GM19240 (cell line): Measurements from ENCODE around the gene AP4B1.

Source experiments
- DNase-seq: peaks from one replicate; pipeline ENCODE4 v3.0.0; 2011; ENCODE audit warnings: low spot score; ENCODE audit not compliant: insufficient read length

Gene AP4B1

DNA sequence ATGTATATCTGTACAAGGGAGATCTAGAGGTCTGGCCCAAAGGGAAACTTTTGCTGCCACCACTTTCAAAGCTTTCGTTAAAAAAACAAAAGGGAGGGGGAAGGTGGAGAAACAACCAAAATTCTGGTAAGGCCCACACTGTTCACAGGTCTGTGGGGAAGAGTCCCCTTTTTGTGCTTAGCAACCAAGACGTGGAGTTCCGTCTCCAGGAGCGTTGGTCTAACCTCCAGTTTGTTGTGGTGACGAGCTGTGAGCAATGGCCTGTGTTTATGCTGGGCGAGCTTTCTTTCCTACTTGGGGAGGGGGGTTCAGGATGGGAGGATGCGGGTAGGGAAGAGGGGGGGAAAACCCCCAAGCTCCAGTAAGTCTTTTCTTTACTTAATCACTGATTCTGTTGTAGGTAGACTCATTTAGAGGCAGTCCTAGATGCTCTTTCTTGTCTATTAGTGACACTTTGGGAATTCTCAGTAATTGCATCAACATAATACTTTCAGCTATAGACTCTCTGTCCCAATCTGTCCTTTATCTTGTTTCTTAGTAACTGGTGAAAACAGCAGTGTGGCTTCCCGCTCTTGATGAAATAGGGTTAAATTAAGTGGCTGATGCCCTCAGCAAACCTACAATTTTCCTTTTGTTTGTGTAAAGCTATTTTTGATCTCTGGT lies 26.0 kb upstream of the AP4B1 start:
- DNase-seq = no peak

DNA sequence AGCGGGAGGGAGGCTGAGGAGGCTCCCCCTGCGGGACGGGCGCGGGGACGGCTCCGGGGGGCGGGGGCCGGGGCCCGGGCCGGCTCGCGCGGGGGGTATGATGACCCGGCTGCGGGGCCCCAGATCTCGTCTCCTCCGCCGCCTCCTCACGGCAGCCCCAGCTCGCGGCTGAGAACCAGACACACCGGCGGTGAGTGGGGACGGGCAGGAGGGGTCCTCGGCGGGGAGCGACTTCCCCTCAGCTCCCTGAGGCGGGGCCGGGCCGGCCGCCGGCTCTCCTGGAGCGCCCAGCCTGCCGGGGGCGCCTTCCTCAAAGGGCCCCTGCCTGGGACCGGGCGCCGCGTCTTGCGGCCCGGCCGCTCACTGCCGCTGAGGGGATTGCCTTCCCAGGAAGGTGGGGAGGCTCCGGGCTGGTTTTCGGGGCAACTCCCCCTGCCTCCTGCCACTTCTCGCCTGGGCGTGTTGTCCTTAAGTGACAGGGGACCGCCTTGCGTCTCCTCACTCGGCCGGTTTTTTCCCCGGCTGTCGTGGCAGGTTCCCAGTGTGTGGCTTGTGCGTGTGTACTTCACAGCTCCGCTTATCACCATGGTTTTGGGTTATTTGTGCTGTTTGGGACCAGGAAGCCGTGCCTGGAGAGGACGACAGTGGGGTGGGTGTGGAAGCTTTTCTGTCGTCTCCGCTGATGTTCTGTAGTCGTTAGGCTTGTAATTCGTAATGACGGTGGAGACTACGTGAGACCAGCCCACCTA lies 25.3 kb upstream of the AP4B1 start:
- DNase-seq = peak; percentile 24

DNA sequence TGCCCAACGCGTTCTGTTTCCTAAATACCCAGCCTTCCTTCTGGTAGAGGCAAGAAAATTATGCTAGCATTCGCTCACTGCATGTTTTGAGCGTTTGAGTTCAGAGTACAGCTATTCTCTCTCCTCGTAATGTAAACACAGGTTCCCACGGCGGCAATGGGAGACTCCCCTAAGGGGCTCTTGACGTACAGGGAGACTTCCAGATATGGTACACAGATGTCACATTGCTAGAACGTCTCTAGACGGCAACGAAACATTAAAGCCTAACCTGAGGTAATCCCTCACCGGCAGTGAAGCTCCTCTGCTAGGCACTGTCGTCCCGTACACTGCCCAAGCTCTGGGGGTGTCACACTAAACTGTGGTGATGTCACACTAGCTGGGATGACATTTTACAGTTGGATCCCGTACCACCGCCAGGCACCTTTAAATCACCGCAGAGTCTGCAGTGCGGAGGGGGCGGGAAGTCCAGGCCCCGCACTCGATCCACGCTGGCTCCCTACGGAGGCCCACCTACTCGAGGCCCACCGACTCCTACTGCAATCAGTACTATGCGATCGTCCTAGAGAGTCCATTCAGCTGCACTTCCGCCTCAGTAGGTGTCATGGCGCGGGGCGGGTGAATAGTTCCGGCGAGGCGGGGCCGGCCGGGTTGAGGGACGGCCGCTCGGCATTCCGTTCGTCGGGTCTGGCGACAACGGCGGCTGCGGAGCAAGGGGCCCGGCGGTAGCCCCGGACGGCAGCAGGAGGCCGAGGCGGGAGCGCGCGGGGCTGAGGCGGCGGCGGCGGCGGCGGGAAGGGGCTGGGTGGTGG lies 24.5 kb upstream of the AP4B1 start, which contains the start of gene HIPK1:
TSS of gene HIPK1 (plus strand) at position 384 of the 809 bp plus-strand sequence.
- peak; percentile 40 for DNase-seq

DNA sequence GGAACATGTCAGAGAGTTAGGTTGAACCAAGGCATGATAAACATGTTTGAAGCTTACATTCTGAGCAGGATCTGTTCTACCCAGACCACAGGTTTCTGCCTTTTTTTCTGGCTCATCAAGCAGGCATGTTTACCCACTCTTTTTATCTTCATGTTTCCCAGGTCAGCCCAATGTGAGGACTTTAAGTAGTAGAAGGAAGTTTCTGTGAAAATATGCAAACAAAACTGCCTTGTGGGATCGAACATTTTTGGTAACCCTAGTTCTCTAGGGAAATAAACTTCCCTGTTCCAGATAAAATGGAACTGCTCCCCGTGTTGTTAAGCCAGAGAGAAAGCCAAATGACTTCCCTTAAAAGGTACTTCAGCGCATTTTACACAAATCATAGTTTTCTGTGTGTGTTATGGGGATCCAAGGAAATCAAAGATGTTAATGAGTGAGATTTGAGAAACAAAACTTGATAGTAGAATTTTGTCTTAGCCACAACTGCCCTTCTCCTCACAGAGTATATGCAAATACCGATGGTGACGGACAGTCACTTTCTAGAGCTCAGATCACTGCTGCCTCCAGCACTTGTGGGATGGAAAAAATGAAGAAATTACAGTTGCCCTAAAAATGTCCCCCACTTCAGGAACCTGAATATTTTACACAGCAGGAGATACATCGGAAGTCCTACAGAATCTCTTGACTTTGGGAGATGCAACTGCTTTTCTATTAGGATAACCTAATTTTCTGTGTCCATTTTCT lies 23.8 kb upstream of the AP4B1 start:
- DNase-seq = peak; percentile 21

DNA sequence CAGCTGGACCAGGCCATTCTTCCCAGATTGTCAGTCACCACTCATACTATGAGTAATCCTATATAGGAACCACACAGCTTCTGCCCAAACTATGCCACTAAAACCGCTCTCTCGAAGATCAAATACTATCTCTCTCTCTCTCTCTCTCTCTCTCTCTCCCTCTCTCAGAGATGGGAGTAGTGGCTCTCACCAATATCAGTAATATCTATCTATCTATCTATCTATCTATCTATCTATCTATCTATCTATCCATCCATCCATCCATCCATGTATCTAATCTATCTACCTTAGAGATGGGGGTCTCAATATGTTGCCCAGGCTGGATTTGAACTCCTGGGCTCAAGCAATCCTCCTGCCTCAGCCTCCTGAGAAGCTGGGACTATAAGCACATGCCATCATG lies 19.9 kb upstream of the AP4B1 start:
- no peak for DNase-seq

DNA sequence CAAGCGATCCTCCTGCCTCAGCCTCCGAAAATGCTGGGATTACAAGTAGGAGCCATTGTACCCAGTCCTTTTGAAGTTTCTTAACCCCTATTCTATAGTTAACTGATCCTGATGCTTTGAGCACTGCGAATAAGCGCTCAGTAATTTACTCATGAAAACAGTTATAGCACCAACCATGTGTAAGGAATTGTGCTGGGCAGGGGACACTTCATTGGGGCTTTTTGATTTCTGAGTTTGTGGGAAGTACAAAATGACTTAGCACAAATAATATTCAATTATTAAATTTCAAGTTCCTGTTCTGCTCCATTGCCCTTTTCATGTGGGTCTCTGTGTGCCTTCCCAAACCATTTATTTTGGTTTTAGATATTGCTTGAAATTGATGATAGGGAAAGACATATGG lies 18.4 kb upstream of the AP4B1 start:
- no peak for DNase-seq

DNA sequence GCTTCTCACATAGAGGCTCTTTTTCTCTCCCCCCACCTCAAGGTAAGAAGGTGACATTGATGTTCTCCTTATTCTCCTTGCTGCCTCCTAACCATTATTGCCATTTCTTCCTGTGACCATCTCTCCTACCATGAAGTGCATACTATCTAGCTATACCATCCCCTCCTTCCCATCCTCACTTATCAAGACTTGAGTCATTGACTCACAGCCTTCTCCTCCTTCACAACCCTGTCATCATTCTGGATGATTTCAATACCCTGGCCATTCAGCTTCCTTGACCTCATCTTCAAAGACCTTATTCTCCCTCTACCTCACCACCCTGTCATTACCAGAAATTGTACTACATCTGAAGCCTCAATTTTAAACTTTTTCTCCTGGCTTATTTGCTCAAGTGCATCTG lies 13.6 kb upstream of the AP4B1 start:
- no peak for DNase-seq

DNA sequence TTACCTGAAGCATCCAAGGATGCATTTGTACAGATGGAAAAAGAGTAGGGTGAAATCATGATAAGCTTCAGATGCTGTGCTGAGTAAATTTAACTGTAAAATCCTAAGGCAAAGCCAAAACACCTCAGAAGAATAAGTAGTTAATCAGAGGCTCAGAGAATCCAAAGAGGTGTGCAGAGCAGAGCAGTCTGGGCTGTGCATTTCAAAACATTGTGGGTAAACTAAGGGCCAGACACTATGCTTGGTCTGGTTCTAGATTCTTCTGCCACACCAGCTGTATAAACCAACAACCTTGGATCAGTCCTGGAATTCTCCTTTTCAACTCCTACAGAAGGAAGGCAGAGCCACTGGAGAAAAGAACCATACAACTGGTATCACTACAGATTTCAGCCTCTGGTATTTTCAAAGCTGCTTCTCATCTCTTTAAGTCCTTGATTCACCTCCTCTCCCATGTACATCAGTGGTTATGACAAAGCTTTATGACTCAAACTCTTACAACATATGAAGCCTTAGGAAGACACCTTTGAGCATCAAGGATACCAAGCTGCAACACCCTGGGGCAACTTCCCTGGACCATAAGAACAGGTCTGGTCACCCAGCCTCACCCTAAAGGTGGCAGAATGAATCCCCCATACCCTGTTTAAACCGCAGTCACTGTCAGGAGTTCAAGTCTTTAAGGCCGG lies 12.9 kb upstream of the AP4B1 start:
- no peak for DNase-seq

DNA sequence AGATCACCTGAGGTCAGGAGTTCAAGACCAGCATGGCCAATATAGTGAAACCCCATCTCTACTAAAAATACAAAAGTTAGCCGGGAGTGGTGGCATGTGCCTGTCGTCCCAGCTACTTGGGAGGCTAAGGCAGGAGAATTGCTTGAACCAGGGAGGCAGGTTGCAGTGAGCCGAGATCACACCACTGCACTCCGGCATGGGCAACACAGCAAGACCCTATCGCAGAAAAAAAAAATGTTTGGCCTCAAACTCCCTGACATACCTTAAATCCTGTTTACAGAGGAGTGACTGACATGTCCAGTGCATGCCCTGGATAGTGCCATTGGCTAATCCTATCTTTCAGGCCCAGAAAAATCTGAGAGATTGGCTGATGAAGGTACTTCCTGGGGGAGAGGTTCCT lies 12.4 kb upstream of the AP4B1 start:
- no peak for DNase-seq

DNA sequence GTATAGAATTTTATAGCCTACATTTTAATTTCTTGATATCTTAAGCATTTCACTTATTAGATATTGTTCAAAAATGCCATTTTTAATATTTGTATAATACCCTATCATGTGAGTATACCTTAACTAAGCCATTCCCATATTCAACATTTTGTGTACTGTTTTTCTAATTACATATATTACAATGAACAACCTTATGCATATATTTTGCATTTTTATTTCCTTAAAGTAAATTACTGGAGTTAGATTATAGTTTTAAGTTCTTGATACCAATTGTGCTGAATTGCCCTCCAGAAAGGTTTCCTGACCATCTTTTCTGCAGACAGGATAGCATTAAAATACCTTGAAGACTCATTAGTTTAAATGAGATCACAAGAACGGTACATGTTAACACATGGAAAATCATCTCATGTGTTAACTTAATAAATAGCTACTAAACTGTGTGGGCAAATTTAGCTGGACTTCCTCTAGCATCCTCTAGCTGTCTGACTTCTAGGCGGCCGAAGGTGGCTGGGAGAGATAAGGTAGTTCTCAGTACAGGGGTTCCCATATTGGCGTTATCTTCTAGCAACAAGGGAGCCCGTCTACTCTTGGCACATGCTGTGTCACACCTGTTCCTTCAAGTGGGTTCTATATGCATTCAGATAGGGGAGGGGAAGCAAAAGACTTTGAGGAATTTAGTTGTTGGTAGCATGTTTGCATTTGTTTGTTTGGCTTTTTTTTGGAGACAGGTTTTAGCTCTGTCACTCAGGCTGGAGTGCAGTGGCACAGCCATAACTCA lies 9.5 kb upstream of the AP4B1 start:
- no peak for DNase-seq

DNA sequence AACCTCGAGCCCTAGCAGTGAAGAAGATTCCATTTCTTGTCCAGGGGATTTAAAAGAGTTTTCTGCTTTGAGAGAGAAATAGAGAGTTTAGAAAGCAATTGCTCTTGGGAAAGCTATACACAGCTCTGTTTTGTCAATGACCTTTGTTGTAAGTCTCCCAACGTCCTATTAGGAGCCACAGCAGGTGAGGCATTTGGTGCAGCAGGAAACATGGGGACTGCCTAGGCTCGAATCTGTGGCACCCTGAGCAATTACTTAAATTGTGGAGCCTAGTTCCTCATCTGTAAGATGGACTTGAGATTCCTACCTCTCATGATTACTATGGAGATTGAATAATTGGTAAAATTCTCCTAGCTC lies 8.7 kb upstream of the AP4B1 start:
- no peak for DNase-seq

DNA sequence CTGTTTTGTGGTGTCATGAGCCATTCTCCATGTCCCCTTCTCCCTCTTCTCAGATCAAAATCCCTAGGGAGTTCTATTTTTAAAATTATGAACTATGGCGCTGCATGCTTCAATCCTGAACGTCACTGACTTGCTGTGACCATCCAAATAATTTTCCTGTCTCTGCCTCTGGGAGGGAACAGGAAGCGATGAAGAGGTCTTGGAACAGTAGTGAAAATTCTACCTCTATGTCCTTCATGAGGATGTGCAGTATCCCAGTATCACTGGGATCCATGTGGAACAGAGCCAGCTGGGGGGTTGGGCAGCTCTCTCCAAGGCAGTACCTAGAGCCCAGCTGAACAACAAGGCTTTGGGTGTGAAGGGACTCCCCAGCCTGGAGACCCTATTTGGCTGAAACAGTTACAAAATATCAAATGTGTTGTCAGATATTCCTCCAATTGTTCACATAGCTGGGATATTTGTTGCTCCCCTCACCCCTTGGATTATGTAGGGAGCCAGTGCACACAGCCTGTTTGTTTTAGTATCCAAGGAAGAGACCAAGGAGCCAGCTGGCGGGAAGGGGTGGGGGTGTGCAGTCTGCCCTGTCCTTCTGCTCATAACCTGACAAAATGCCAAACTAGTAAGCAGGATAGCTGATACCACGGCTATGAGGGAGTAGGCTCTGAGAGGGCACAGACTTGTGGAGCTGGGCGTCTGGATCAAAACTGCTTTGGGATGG lies 8.2 kb upstream of the AP4B1 start:
- no peak for DNase-seq

DNA sequence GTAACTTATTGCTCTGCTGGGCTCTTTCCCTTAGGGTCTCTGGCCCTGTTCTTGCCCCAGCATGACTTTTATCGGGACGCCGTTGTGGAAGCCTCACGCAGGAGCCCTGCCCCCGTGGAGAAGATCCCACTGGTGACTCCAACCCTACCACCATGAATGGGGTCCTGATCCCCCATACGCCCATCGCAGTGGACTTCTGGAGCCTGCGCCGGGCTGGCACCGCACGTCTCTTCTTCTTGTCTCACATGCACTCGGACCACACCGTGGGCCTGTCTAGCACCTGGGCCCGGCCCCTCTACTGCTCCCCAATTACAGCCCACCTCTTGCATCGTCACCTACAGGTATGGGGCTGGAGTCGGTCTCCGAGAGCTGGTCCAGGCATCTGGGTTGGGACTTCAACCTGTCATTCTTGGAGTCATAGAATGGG lies 849 bp upstream of the AP4B1 start:
- no peak for DNase-seq

DNA sequence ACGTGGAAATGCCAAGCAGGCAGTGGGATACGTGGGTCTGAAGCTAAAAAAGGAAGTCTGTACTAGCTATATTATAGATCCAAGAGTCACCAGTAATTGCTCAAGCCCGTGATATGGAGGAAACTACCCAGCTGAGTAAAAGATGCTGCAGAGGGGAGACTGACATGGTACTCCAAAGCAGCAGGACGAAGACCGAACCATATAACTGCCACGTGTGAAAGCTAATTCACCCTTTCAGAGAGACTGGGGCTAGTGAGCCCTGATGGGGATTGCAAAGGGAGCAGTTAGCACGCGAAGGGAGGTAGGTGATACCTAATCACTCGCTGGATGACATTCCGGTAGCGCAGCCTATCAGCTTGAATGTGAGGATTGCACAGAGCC lies 316 bp downstream of the AP4B1 start:
- no peak for DNase-seq

DNA sequence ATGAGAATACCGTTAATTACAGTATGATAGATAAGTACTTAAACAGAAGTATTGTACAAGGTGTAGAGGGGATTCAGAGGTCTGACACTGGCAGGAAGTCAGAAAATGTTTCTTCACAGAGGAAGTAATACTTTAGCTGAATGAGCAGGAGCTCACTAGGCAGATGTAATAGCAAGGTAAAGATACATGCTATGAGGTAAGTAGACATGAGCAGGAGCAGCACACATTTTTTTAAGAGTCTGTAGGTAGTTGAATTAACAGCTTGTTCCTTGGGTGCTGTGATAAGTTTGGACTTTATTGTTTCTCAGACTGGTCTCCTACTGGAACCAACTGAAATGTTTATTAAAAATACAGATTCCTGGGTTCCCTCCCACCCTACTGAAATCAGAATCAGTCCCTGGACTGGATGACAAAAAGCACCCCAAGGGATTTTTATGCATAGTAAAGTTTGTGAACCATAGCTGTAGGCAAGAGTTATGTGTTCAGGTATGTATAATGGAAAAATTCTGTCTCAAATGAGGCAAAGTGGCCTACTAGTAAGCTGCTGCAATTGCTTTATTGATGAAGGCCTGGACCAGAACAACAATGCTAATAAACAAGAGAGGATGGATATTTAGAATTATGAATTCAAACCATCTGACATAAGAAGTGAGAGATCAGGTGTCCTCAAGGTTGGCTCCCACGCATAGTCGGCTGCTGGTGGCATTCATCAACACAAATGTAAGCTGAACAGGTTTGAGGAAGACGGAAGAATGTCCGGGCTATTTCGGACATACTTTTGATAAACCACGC lies 902 bp downstream of the AP4B1 start:
- no peak for DNase-seq

DNA sequence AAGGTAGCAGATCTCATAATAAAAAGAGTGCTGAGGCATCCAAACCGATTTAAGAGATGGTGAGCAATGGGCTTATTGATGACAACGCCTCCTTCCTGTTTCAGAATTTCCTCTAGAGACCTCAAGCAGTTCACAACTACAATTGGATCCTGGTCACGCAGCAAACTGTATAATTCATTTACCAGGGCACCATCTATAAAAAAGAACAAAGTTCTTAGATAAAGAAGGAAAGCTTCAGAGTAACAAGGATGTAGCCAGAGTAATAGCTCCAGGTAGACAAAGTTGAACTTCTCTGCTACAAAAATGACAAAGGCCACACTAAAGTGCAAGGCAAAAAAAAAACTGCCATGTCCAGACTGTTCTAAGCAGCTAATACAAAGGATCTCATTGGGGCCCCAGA lies 3.4 kb downstream of the AP4B1 start:
- DNase-seq = no peak

DNA sequence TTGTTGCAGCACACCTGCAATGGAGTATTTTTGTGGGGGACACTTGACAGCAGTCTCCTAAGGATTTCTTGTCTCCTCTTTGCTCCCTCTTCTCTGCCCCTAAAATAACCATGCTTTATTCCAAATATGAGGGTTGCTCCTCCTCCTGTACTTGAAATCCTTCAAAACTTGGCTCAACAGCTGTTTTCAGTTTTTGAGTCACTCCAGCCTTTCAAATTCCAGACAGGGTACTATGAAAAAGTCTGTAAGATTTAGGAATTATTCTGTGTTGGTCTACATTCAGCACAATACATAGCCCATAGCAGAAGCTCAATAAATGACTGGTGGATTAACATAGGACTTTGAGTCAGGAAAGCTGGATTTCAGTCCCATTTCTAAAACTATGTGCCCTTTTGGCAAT lies 5.5 kb downstream of the AP4B1 start:
- no peak for DNase-seq

DNA sequence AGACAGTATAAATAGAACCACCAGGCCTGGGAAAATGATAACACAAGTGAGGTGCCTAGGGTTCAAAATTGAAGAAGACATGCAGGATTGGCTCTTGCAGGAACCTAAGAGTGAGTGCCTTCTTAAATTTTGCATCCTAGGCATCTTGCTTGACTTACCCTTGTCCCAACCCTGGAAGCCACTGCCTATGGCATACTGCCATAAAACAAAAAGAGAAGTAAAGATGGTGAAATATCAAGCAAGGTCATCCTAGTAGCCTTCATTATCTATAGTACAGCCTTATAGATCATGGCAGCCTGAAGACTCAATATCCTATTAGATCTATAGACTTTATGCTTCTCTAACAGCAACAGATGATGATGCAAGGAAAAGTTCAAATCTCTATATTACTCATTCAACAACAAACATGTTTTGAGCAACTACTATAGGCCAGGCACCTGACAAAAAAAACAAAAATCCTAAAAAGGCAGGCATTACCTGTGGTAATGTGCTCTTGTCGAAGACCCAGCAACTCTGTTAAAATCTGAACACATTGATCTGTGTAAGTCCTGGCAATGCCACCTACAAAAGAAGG lies 6.3 kb downstream of the AP4B1 start:
- DNase-seq = no peak

DNA sequence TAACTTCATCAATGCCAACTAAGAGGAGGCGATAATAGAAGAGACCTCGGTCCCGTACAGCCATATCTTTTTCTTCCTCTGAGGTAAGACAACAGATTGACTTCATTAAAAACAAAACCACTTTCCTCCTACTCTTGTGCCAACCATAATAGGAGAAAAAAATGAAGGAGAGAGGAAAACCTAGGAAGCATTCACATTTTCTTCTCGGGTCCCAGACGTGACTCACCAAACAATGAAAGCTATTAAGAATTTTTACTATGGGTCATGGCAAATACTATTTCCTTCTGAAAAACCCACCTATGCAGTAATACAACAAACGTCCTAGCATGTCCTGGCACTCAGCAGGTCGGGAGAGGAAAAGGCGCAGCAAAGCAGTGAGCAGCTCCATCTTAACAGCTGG lies 8.6 kb downstream of the AP4B1 start:
- no peak for DNase-seq
